ENCODE data around the gene HSD17B10.

The HSD17B10 gene

GRCh38 chrX:53433651-53434639 lies at the start of gene HSD17B10:
Gene HSD17B10 (minus strand): TSS chrX:53434370. CDS start chrX:53434345, 25 bp downstream.
- TF ChIP-seq CTCF (conservative IDR thresholded peaks at IDR 0.05; ENCODE audit: low read length): no peak
- peak; percentile 69 for DNase-seq (ENCODE audit: low read depth)
- H3K4me3 ChIP-seq (ENCODE audit: low read length): peak within 1 kb of the TSS; percentile 79

- peak; percentile 8 for DNase-seq (ENCODE audit: low read depth)
- H3K4me3 ChIP-seq (ENCODE audit: low read length): no peak overlapping the region
- TF ChIP-seq CTCF (conservative IDR thresholded peaks at IDR 0.05; ENCODE audit: low read length): no peak
Observed at GRCh38 chrX:53483416-53483815, 49.2 kb upstream of the HSD17B10 start.

GRCh38 chrX:53481816-53482465 lies 47.8 kb upstream of the HSD17B10 start:
- TF ChIP-seq CTCF (conservative IDR thresholded peaks at IDR 0.05; ENCODE audit: low read length): peak; percentile 75
- DNase-seq (ENCODE audit: low read depth): peak; percentile 57
- no peak overlapping the region for H3K4me3 ChIP-seq (ENCODE audit: low read length)

GRCh38 chrX:53481093-53481492 lies 46.9 kb upstream of the HSD17B10 start:
- H3K4me3 ChIP-seq (ENCODE audit: low read length): no peak overlapping the region
- no peak for DNase-seq (ENCODE audit: low read depth)
- TF ChIP-seq CTCF (conservative IDR thresholded peaks at IDR 0.05; ENCODE audit: low read length): peak; percentile 36

- no peak overlapping the region for H3K4me3 ChIP-seq (ENCODE audit: low read length)
- no peak for TF ChIP-seq CTCF (conservative IDR thresholded peaks at IDR 0.05; ENCODE audit: low read length)
- no peak for DNase-seq (ENCODE audit: low read depth)
Observed at GRCh38 chrX:53479301-53479700, 45.1 kb upstream of the HSD17B10 start.

- H3K4me3 ChIP-seq (ENCODE audit: low read length): no peak overlapping the region
- no peak for TF ChIP-seq CTCF (conservative IDR thresholded peaks at IDR 0.05; ENCODE audit: low read length)
- peak; percentile 48 for DNase-seq (ENCODE audit: low read depth)
Observed at GRCh38 chrX:53476371-53476770, 42.2 kb upstream of the HSD17B10 start.

All from AG10803 (cell line).